Measurements from ENCODE around the gene HAND2. TPM values are rescaled to one million over a fixed set of nuclear protein-coding genes. Genes with fewer than 3 reads are reported as not detected.
A peak's percentile ranks its signal among the peaks of the same experiment; 100 is the strongest.

Gene HAND2
- total RNA-seq, 1 donor: 1.8 TPM

- H3K9me3 ChIP-seq (ENCODE audit: low read depth, low read length): no peaks in the 10 kb centered on the region
- peaks cover 7% of the 10 kb centered on the region for H3K27me3 ChIP-seq (ENCODE audit: insufficient read depth, low read length)
- peaks cover 53% of the 10 kb centered on the region for H3K4me1 ChIP-seq (ENCODE audit: insufficient read depth, low read length)
- DNase-seq (ENCODE audit: insufficient read length, low spot score, missing footprints): no peak
- H3K4me3 ChIP-seq (ENCODE audit: insufficient read depth, low read length): no peak overlapping the region
- no peak overlapping the region for H2AFZ ChIP-seq (ENCODE audit: low read length)
- H3K4me2 ChIP-seq (ENCODE audit: insufficient read depth, low read length): no peak overlapping the region
- no peaks in the 10 kb centered on the region for H3K36me3 ChIP-seq (ENCODE audit: insufficient read depth, low read length)
- no peaks in the 10 kb centered on the region for H4K20me1 ChIP-seq (ENCODE audit: insufficient read depth, low read length)
- H3K27ac ChIP-seq (ENCODE audit: low read depth, low read length): no peak overlapping the region
- no peak for TF ChIP-seq CTCF (IDR thresholded peaks at IDR 0.05; ENCODE audit: extremely low read depth, low read depth, low read length)
- no peaks in the 10 kb centered on the region for H3K79me2 ChIP-seq (ENCODE audit: insufficient read depth, low read length)
These were observed 39.8 kb downstream of the HAND2 start for GRCh38 chr4:173490256-173490655.

GRCh38 chr4:173489514-173489913, 40.5 kb downstream of the HAND2 start:
- Histone ChIP-seq H3K79me2 (ENCODE audit: insufficient read depth, low read length) (no peaks in the 10 kb centered on the region), H3K4me2 (ENCODE audit: insufficient read depth, low read length) (peak overlapping the region; percentile 10), H3K36me3 (ENCODE audit: insufficient read depth, low read length) (no peaks in the 10 kb centered on the region), H3K9me3 (ENCODE audit: low read depth, low read length) (no peaks in the 10 kb centered on the region), H4K20me1 (ENCODE audit: insufficient read depth, low read length) (no peaks in the 10 kb centered on the region), H3K4me3 (ENCODE audit: insufficient read depth, low read length) (no peak overlapping the region), H3K27me3 (ENCODE audit: insufficient read depth, low read length) (no peaks in the 10 kb centered on the region), H3K27ac (ENCODE audit: low read depth, low read length) (no peak overlapping the region), H2AFZ (ENCODE audit: low read length) (no peak overlapping the region), H3K4me1 (ENCODE audit: insufficient read depth, low read length) (peaks cover 51% of the 10 kb centered on the region)
- TF ChIP-seq CTCF (IDR thresholded peaks at IDR 0.05; ENCODE audit: extremely low read depth, low read depth, low read length): no peak
- DNase-seq (ENCODE audit: insufficient read length, low spot score, missing footprints): no peak

- no peak for DNase-seq (ENCODE audit: insufficient read length, low spot score, missing footprints)
- no peaks in the 10 kb centered on the region for H3K9me3 ChIP-seq (ENCODE audit: low read depth, low read length)
- H3K4me3 ChIP-seq (ENCODE audit: insufficient read depth, low read length): no peak overlapping the region
- no peaks in the 10 kb centered on the region for H3K27me3 ChIP-seq (ENCODE audit: insufficient read depth, low read length)
- H4K20me1 ChIP-seq (ENCODE audit: insufficient read depth, low read length): no peaks in the 10 kb centered on the region
- H3K36me3 ChIP-seq (ENCODE audit: insufficient read depth, low read length): no peaks in the 10 kb centered on the region
- no peak overlapping the region for H3K27ac ChIP-seq (ENCODE audit: low read depth, low read length)
- TF ChIP-seq CTCF (IDR thresholded peaks at IDR 0.05; ENCODE audit: extremely low read depth, low read depth, low read length): no peak
- H3K4me1 ChIP-seq (ENCODE audit: insufficient read depth, low read length): peaks cover 46% of the 10 kb centered on the region
- no peaks in the 10 kb centered on the region for H3K79me2 ChIP-seq (ENCODE audit: insufficient read depth, low read length)
- H2AFZ ChIP-seq (ENCODE audit: low read length): no peak overlapping the region
- H3K4me2 ChIP-seq (ENCODE audit: insufficient read depth, low read length): no peak overlapping the region
These were observed 41.4 kb downstream of the HAND2 start for GRCh38 chr4:173488656-173489055.

- no peaks in the 10 kb centered on the region for H3K9me3 ChIP-seq (ENCODE audit: low read depth, low read length)
- peaks cover 46% of the 10 kb centered on the region for H3K4me1 ChIP-seq (ENCODE audit: insufficient read depth, low read length)
- H4K20me1 ChIP-seq (ENCODE audit: insufficient read depth, low read length): no peaks in the 10 kb centered on the region
- H3K79me2 ChIP-seq (ENCODE audit: insufficient read depth, low read length): no peaks in the 10 kb centered on the region
- H2AFZ ChIP-seq (ENCODE audit: low read length): no peak overlapping the region
- H3K27me3 ChIP-seq (ENCODE audit: insufficient read depth, low read length): no peaks in the 10 kb centered on the region
- no peak for DNase-seq (ENCODE audit: insufficient read length, low spot score, missing footprints)
- no peak overlapping the region for H3K4me3 ChIP-seq (ENCODE audit: insufficient read depth, low read length)
- H3K36me3 ChIP-seq (ENCODE audit: insufficient read depth, low read length): no peaks in the 10 kb centered on the region
- H3K27ac ChIP-seq (ENCODE audit: low read depth, low read length): no peak overlapping the region
- no peak for TF ChIP-seq CTCF (IDR thresholded peaks at IDR 0.05; ENCODE audit: extremely low read depth, low read depth, low read length)
- H3K4me2 ChIP-seq (ENCODE audit: insufficient read depth, low read length): no peak overlapping the region
These were observed 42.0 kb downstream of the HAND2 start for GRCh38 chr4:173488074-173488473.
